B cell (primary cell): ENCODE data around the gene WDR5. TPM values are rescaled to one million over a fixed set of nuclear protein-coding genes. Genes with fewer than 3 reads are reported as not detected.

Experiments used
- ATAC-seq: fragments of 200-7000 bp; cut with Tn5 transposase; one replicate; pipeline ENCODE4 v1.10.0; 2021; ENCODE audit warnings: low read depth, mild to moderate bottlenecking, moderate number of reproducible peaks, moderate library complexity
- CTCF ChIA-PET: fragments of 350-600 bp; sonication (Branson Sonifier 250); formaldehyde crosslinking; loops from one replicate; lab custom pipeline; 2021; ENCODE audit warnings: antibody characterized with exemption, inconsistent platforms; lab: Charles Lee
- POLR2A ChIA-PET: fragments of 350-600 bp; sonication (Branson Sonifier 250); formaldehyde crosslinking; loops from one replicate; lab custom pipeline; 2021; ENCODE audit warnings: antibody characterized with exemption; lab: Charles Lee
- DNase-seq: peaks from one replicate; pipeline ENCODE4 v3.0.0; 2013
- H2AFZ ChIP-seq: 2 replicates; pipeline ENCODE4 v1.6.1; 2012; ENCODE audit warnings: mild to moderate bottlenecking, low read depth, low read length; ENCODE audit not compliant: insufficient read depth, poor library complexity, severe bottlenecking
- H3K27ac ChIP-seq, 2 donors: 1 replicate in 1 of 2; 2 replicates in 1 of 2; pipeline ENCODE4 v1.5.1; 2012 to 2013; ENCODE audit warnings: low read length in 2 of 2, mild to moderate bottlenecking in 2 of 2, moderate library complexity in 1 of 2
- H3K27me3 ChIP-seq, 4 experiments: fragments of 200-600 bp in 1 of 4; sonication (generic) in 1 of 4; replicated peaks in 1 of 4; 1 replicate in 2 of 4; 2 replicates in 2 of 4; pipeline versions ENCODE4 v1.6.1 to v1.7.0; 2013 to 2016; ENCODE audit warnings: low read length in 3 of 4, mild to moderate bottlenecking in 2 of 4, mixed read lengths in 1 of 4, moderate library complexity in 1 of 4; ENCODE audit not compliant: insufficient read depth in 4 of 4, control insufficient read depth in 3 of 4; ENCODE audit errors: control extremely low read depth in 1 of 4
- H3K36me3 ChIP-seq, 2 experiments: replicated peaks in 1 of 2; 1 replicate in 1 of 2; 2 replicates in 1 of 2; pipeline versions ENCODE4 v1.6.1 to v1.7.1; 2013; ENCODE audit warnings: low read length in 1 of 2; ENCODE audit not compliant: insufficient read depth in 2 of 2, control insufficient read depth in 1 of 2; ENCODE audit errors: control extremely low read depth in 1 of 2, extremely low read depth in 1 of 2
- H3K4me1 ChIP-seq, 2 donors: fragments of 200-600 bp in 1 of 2; sonication (generic) in 1 of 2; 1 replicate in 1 of 2; 2 replicates in 1 of 2; pipeline versions ENCODE4 v1.5.1 to v1.6.1; 2013 to 2017; ENCODE audit warnings: low read length in 2 of 2; ENCODE audit not compliant: control insufficient read depth in 2 of 2, insufficient read depth in 2 of 2
- H3K4me2 ChIP-seq: replicated peaks from 2 replicates; pipeline ENCODE3; 2012; ENCODE audit warnings: mild to moderate bottlenecking, low read depth, low read length; ENCODE audit not compliant: poor library complexity, severe bottlenecking
- H3K4me3 ChIP-seq, 5 experiments: fragments of 200-600 bp in 1 of 5; sonication (generic) in 1 of 5; 1 replicate in 3 of 5; 2 replicates in 2 of 5; pipeline versions ENCODE4 v1.5.1 to v1.7.0; 2011 to 2016; ENCODE audit warnings: low read length in 4 of 5, mild to moderate bottlenecking in 4 of 5, low read depth in 2 of 5, control low read depth in 1 of 5, moderate library complexity in 1 of 5; ENCODE audit not compliant: insufficient read depth in 1 of 5; ENCODE audit errors: control extremely low read depth in 1 of 5, extremely low read depth in 1 of 5
- H3K79me2 ChIP-seq: fragments of 200-600 bp; sonication (generic); one replicate; pipeline ENCODE4 v1.6.0; 2016; ENCODE audit warnings: low read length; ENCODE audit not compliant: control insufficient read depth, insufficient read depth
- H3K9ac ChIP-seq: fragments of 200-600 bp; sonication (generic); 2 replicates; pipeline ENCODE4 v1.6.1; 2017; ENCODE audit warnings: mild to moderate bottlenecking, low read length, moderate library complexity
- H3K9me3 ChIP-seq, 3 donors: one replicate each; pipeline versions ENCODE4 v1.6.1 to v1.7.1; 2013; ENCODE audit warnings: low read length in 2 of 3; ENCODE audit not compliant: control insufficient read depth in 2 of 3, insufficient read depth in 1 of 3; ENCODE audit errors: control extremely low read depth in 1 of 3
- H4K20me1 ChIP-seq: 2 replicates; pipeline ENCODE4 v1.6.0; 2012; ENCODE audit warnings: mild to moderate bottlenecking, low read length; ENCODE audit not compliant: insufficient read depth, control insufficient read depth, poor library complexity, severe bottlenecking
- H3K27ac Mint-ChIP-seq: one replicate; pipeline ENCODE4 v1.8.0; 2021; ENCODE audit warnings: mixed read lengths
- H3K27me3 Mint-ChIP-seq: one replicate; pipeline ENCODE4 v1.8.0; 2021; ENCODE audit warnings: mixed read lengths
- H3K4me1 Mint-ChIP-seq: one replicate; pipeline ENCODE4 v1.8.0; 2021; ENCODE audit warnings: mixed read lengths
- H3K4me3 Mint-ChIP-seq: one replicate; pipeline ENCODE4 v1.8.0; 2021; ENCODE audit warnings: mixed read lengths
- H3K9me3 Mint-ChIP-seq: one replicate; pipeline ENCODE4 v1.8.0; 2022; ENCODE audit warnings: mixed read lengths; ENCODE audit not compliant: insufficient read depth
- EZH2 ChIP-seq: IDR thresholded peaks from 2 replicates; pipeline ENCODE4 v1.6.1; 2012; ENCODE audit warnings: borderline replicate concordance, low read depth, mild to moderate bottlenecking, moderate library complexity, low read length; ENCODE audit not compliant: insufficient read depth, poor library complexity, severe bottlenecking
- WGBS: methylation state at CpG from one replicate; pipeline ENCODE4 v1.1.5; 2013; ENCODE audit warnings: missing lambda C conversion rate; ENCODE audit not compliant: insufficient coverage; 5-methylcytosine and 5-hydroxymethylcytosine counted together
- intact Hi-C: fragments of 100-400 bp; cut with micrococcal nuclease; formaldehyde crosslinking; loops from one replicate; pipeline ENCODE4 v1.10.0; 2022
- polyA plus RNA-seq: library from polyadenylated mRNA; depleted of rRNA; stranded (reverse); fragments of >200 nt; gene quantifications from 2 replicates; pipeline ENCODE4 v1.2.3, GENCODE V29; 2012
- total RNA-seq, 2 donors: library from RNA; stranded (reverse); fragments of 120-200 nt in 1 of 2; gene quantifications; 1 replicate in 1 of 2; 2 replicates in 1 of 2; pipeline versions ENCODE4 v1.2.3 to v1.2.4, GENCODE V29; 2013 to 2022
- TF ChIP-seq, protein P1 (sequence below): fragments of 200-600 bp; IDR thresholded peaks from one replicate; pipeline ENCODE4 v1.8.0; 2022; ENCODE audit warnings: antibody characterized with exemption, mild to moderate bottlenecking

WDR5 gene
- total and polyA plus RNA-seq, 2 donors (not counting 1 experiment from before 2014, with no cell fraction given): 18.0 to 23.8 TPM

DNA sequence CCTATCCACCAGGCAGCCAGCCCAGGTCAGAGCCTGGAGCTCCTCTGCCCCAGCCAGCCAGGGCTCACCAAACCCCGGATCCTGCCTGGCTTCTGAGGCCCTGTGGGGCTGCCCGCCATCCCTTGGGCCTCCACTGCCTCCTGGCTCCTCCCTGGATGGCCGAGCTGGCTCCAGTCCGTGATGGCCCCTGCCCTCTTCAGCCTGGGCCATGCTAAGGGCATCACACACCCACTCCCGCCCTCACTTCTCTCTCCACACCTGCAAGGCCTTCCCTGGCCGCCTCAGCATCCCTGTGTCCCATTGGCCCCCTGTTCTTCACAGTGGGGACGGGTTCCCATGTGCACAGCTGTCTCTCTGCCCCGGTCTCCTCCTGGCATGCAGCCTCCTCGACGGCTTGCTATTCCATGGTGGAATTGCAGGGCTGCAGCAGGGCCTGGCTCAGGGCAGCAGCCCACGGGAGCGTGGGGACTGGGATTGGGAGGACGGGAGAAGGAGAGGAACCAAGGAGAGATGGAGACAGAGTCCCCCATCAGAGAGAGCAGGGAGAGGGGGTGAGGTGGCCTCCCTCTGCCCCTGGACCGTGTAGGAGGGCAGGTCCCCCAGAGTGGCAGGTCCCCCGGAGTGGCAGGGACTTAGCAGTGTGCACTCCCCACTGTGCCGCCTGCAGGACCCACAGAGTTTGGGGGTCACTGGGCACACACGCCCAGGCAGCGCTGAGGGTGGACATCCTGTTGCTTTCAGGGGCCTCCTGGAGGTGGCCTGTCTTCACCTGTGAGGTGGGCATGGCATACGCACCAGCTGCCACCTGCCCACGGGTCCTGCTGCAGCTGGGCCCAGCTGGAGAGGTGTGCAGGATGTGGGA is 45.1 kb downstream of the WDR5 start:
- H3K36me3 ChIP-seq: no peaks in the 10 kb centered on the region
- WGBS: 91% methylated on average over 20 of the region's 20 CpGs
- no peak overlapping the region for H3K4me2 ChIP-seq
- no peak overlapping the region for H2AFZ ChIP-seq
- ATAC-seq (no peak), DNase-seq (no peak)
- Mint-ChIP-seq H3K27me3 (peaks cover 24% of the 10 kb centered on the region), H3K4me1 (peaks cover 10% of the 10 kb centered on the region), H3K27ac (no peak overlapping the region), H3K9me3 (no peaks in the 10 kb centered on the region), H3K4me3 (no peak overlapping the region)
- H3K27ac ChIP-seq: no peak overlapping the region
- no peaks in the 10 kb centered on the region for H3K79me2 ChIP-seq
- intact Hi-C loops: no loop called here
- ChIA-PET POLR2A (no interaction called here), CTCF (interaction anchor here (1.8 to 1.9 kb wide), 2 partner anchors 10 to 262 kb away, joined by 4 to 8 read pairs; no protein-coding TSS in a partner anchor)
- TF ChIP-seq, protein P1, sequence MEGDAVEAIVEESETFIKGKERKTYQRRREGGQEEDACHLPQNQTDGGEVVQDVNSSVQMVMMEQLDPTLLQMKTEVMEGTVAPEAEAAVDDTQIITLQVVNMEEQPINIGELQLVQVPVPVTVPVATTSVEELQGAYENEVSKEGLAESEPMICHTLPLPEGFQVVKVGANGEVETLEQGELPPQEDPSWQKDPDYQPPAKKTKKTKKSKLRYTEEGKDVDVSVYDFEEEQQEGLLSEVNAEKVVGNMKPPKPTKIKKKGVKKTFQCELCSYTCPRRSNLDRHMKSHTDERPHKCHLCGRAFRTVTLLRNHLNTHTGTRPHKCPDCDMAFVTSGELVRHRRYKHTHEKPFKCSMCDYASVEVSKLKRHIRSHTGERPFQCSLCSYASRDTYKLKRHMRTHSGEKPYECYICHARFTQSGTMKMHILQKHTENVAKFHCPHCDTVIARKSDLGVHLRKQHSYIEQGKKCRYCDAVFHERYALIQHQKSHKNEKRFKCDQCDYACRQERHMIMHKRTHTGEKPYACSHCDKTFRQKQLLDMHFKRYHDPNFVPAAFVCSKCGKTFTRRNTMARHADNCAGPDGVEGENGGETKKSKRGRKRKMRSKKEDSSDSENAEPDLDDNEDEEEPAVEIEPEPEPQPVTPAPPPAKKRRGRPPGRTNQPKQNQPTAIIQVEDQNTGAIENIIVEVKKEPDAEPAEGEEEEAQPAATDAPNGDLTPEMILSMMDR: no peak
- no peak for TF ChIP-seq EZH2
- peaks cover 0 to 10% (median 0%) of the 10 kb centered on the region in 3 donors for H3K9me3 ChIP-seq
- H3K9ac ChIP-seq: no peak overlapping the region
- H3K4me1 ChIP-seq: peaks cover 10 to 13% of the 10 kb centered on the region in 2 donors
- no peaks in the 10 kb centered on the region for H4K20me1 ChIP-seq
- peaks cover 0 to 36% (median 8%) of the 10 kb centered on the region in 4 experiments for H3K27me3 ChIP-seq
- H3K4me3 ChIP-seq: no peak overlapping the region

GRCh38 chr9:134181648-134182034 is 45.8 kb downstream of the WDR5 start:
- DNase-seq (no peak), ATAC-seq (no peak)
- POLR2A ChIA-PET: no interaction called here
- H3K9me3 ChIP-seq: peaks cover 0 to 10% (median 0%) of the 10 kb centered on the region in 3 donors
- TF ChIP-seq EZH2: no peak
- TF ChIP-seq, protein P1: no peak
- Mint-ChIP-seq H3K9me3 (no peaks in the 10 kb centered on the region), H3K27me3 (peaks cover 24% of the 10 kb centered on the region), H3K4me1 (peaks cover 16% of the 10 kb centered on the region), H3K4me3 (no peak overlapping the region), H3K27ac (no peak overlapping the region)
- no peak overlapping the region for H2AFZ ChIP-seq
- H3K79me2 ChIP-seq: no peaks in the 10 kb centered on the region
- CTCF ChIA-PET: no interaction called here
- no peak overlapping the region for H3K4me2 ChIP-seq
- H3K27me3 ChIP-seq: peaks cover 0 to 36% (median 8%) of the 10 kb centered on the region in 4 experiments
- no peaks in the 10 kb centered on the region for H4K20me1 ChIP-seq
- H3K4me1 ChIP-seq: peaks cover 13 to 19% of the 10 kb centered on the region in 2 donors
- no peak overlapping the region for H3K4me3 ChIP-seq
- no peak overlapping the region for H3K9ac ChIP-seq
- H3K27ac ChIP-seq: no peak overlapping the region
- 71% methylated on average over 6 of the region's 8 CpGs for WGBS
- no peaks in the 10 kb centered on the region for H3K36me3 ChIP-seq
- intact Hi-C loops: no loop called here
